Measurements from ENCODE around the gene TRIM63. TPM values are rescaled to one million over a fixed set of nuclear protein-coding genes. Genes with fewer than 3 reads are reported as not detected.

The TRIM63 gene
- total and polyA plus RNA-seq, 2 of the 13 experiments (the other 11 are each of a cell fraction or from before 2014, with no cell fraction given): not detected

GRCh38 chr1:26025517-26025916 is 41.9 kb downstream of the TRIM63 start:
- no peak for DNase-seq (ENCODE audit: low spot score)
- H2AFZ ChIP-seq (ENCODE audit: low read length): no peak overlapping the region
- peaks cover 0 to 20% of the 10 kb centered on the region in 2 experiments; a peak in 4 of 5 replicates for H3K27me3 ChIP-seq (ENCODE audit: control insufficient read depth in 1 of 2, insufficient read depth in 2 of 2, low read length in 2 of 2)
- no peak overlapping the region for H3K27ac ChIP-seq (ENCODE audit: extremely low read length, insufficient read depth, low read length)
- 26% methylated on average over 5 of the region's 5 CpGs for WGBS (ENCODE audit: low lambda C conversion rate)
- in situ Hi-C loops (cut with HindIII; ENCODE audit: extremely low pct_ligation_motif_present, low pct_unique_long_range_greater_than_20kb): no loop called here
- no peaks in the 10 kb centered on the region for H4K20me1 ChIP-seq (ENCODE audit: insufficient read depth, low read length)
- no peak overlapping the region for H3K9ac ChIP-seq (ENCODE audit: insufficient read depth, low read depth, low read length)
- peak overlapping the region; percentile 68 for H3K4me2 ChIP-seq (ENCODE audit: low read depth, low read length)
- no peaks in the 10 kb centered on the region for H3K79me2 ChIP-seq (ENCODE audit: insufficient read depth, low read length)
- ChIA-PET POLR2A (no interaction called here), CTCF (ENCODE audit: low intra/inter-chr PET ratio, low total read pairs) (no interaction called here)
- intact Hi-C loops (cut with micrococcal nuclease; ENCODE audit: unreplicated experiment): no loop called here
- H3K4me1 ChIP-seq (ENCODE audit: insufficient read depth, low read length): peaks cover 91% of the 10 kb centered on the region
- no peaks in the 10 kb centered on the region for H3K9me3 ChIP-seq (ENCODE audit: low read length)
- no peak overlapping the region for H3K4me3 ChIP-seq (replicated peaks in 1 of 3; ENCODE audit: insufficient read depth in 1 of 3, low read depth in 2 of 3, low read length in 3 of 3)
- no TSS peak for BruUV-seq (replicated peaks)
- H3K36me3 ChIP-seq (replicated peaks in 1 of 2; ENCODE audit: control insufficient read depth in 1 of 2, insufficient read depth in 2 of 2, low read length in 2 of 2): no peaks in the 10 kb centered on the region
- TF ChIP-seq FOXP1 (IDR thresholded peaks at IDR 0.05) (no peak), FOXP1 (CRISPR knock-in tag; IDR thresholded peaks at IDR 0.05) (no peak), ZNF839 (CRISPR knock-in tag; IDR thresholded peaks at IDR 0.05; ENCODE audit: borderline replicate concordance) (no peak), ZNF841 (CRISPR knock-in tag; IDR thresholded peaks at IDR 0.05; ENCODE audit: borderline replicate concordance) (no peak)
- no peak for ATAC-seq
- FAIRE-seq: no peak

GRCh38 chr1:26025060-26025459 is 42.4 kb downstream of the TRIM63 start:
- in situ Hi-C loops (cut with HindIII; ENCODE audit: extremely low pct_ligation_motif_present, low pct_unique_long_range_greater_than_20kb) (no loop called here), intact Hi-C loops (cut with micrococcal nuclease; ENCODE audit: unreplicated experiment) (no loop called here)
- no TSS peak for BruUV-seq (replicated peaks)
- Histone ChIP-seq H2AFZ (ENCODE audit: low read length) (no peak overlapping the region), H3K27ac (ENCODE audit: extremely low read length, insufficient read depth, low read length) (no peak overlapping the region), H3K9ac (ENCODE audit: insufficient read depth, low read depth, low read length) (no peak overlapping the region), H3K27me3 (ENCODE audit: control insufficient read depth in 1 of 2, insufficient read depth in 2 of 2, low read length in 2 of 2) (peaks cover 0 to 24% of the 10 kb centered on the region in 2 experiments; a peak in 4 of 5 replicates), H4K20me1 (ENCODE audit: insufficient read depth, low read length) (no peaks in the 10 kb centered on the region), H3K79me2 (ENCODE audit: insufficient read depth, low read length) (no peaks in the 10 kb centered on the region), H3K4me1 (ENCODE audit: insufficient read depth, low read length) (peaks cover 93% of the 10 kb centered on the region), H3K9me3 (ENCODE audit: low read length) (no peaks in the 10 kb centered on the region), H3K36me3 (replicated peaks in 1 of 2; ENCODE audit: control insufficient read depth in 1 of 2, insufficient read depth in 2 of 2, low read length in 2 of 2) (no peaks in the 10 kb centered on the region), H3K4me3 (replicated peaks in 1 of 3; ENCODE audit: insufficient read depth in 1 of 3, low read depth in 2 of 3, low read length in 3 of 3) (0 out of 6 replicates have a peak overlapping the region, but pooled peaks of 1 of the 3 experiments have one; percentile 39), H3K4me2 (ENCODE audit: low read depth, low read length) (peak overlapping the region; percentile 68)
- no peak for DNase-seq (ENCODE audit: low spot score)
- TF ChIP-seq HNRNPL (IDR thresholded peaks at IDR 0.05; ENCODE audit: low read depth, low read length): 0 out of 2 replicates have a peak, but pooled peaks have one; percentile 37
- TF ChIP-seq ZNF33B (CRISPR knock-in tag; IDR thresholded peaks at IDR 0.05): no peak
- ATAC-seq: no peak
- CTCF ChIA-PET (ENCODE audit: low intra/inter-chr PET ratio, low total read pairs): no interaction called here
- POLR2A ChIA-PET: no interaction called here
- 13% methylated on average over 3 of the region's 5 CpGs for WGBS (ENCODE audit: low lambda C conversion rate)
- no peak for FAIRE-seq
